ENCODE results near the gene CNTN4. TPM values are rescaled to one million over a fixed set of nuclear protein-coding genes. Genes with fewer than 3 reads are reported as not detected.

The CNTN4 gene
- total RNA-seq, 1 donor from 2014 or later, result 40.0 TPM

DNA sequence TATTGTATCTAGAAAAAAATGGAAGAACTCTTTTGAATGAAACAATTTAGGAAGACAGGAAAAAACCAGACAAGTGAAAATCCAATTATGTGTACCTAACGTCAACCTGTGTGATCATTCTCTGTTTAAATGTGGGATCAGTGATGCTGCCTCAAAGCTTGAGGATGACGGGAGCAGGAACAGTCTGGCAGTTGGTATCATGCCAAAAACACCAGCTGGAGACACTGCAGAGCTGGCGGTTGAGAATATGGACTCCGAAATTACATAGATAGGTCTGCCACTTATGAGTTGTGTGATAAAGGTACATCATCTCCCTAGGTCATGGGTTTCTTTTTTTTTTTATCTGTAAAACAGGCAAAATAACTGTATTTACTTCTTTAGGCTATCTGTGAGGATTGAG is 480.5 kb downstream of the CNTN4 start:
- no peak for DNase-seq (ENCODE audit: low spot score)

GRCh38 chr3:2583046-2583445 is 484.4 kb downstream of the CNTN4 start:
- DNase-seq (ENCODE audit: low spot score), result no peak

DNA sequence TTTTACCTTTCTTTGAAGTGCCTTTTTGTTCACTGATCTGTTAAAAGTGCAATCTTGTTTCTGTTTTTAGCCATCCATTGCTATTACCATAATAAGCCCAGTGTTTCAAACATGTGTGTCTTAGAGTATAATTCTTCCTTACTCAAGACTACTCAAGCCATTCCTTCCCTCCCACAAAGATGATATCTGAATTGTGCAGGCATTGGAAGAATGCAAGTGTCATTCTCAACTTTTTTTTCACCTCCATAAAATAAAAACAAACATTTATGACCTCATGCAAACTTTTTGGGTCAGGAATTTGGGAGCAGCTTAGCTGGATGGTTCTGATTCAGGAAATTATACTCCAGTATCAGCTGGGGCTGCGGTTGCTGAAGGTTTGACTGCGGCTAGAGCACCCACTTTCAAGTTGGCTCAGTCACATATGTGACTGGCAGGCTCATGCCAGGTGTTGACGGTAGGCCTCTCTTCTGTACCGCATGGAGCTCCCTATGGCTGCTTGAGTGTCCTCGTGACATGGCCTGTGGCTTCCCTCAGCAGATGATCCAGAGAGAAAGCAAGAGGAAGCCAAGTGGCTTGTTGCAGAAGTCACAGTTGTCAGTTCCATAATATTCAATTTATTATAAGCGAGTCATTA is 490.8 kb downstream of the CNTN4 start:
- DNase-seq (ENCODE audit: low spot score), result no peak

DNA sequence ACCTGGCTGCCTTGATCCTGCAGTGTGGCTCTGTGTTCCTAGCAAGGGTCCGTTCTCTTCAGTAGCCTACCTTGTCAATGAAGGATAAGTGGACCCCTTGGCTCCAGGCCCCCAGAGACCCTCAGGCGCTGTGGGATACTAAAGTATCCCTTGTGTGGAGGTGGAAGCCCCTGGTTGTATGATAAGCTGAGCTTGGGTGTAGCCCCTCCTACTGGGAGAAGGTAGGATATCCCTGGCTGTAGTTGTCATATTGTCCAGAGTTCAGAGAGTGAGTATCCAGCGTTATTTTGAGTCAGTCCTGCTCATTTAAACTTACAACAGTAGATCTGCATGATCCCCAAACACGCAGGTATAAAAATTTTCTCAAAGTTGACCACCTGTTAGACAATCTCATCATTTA is 496.8 kb downstream of the CNTN4 start:
- no peak for DNase-seq (ENCODE audit: low spot score)

GRCh38 chr3:2597615-2598014 is 498.9 kb downstream of the CNTN4 start:
- no peak for DNase-seq (ENCODE audit: low spot score)

DNA sequence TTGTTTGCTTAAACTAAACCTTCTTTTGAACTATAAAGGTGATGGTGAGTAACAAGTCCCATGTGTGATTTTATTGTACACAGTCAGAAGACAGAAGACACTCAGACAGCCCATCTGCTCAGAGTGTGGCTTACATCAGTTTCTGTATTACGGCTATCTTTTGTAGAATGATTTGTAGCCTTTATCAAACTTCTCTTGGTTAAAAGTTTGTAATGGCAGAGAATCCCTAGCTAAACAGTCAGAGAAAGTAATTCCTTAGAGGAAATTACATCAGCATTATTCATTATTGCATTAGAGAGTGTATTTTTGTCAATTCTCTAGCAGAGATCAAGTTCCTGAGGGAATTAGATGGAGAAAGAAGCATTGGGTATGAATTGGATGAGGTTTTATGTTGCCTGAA is 500.8 kb downstream of the CNTN4 start:
- peak; percentile 34 for DNase-seq (ENCODE audit: low spot score)

DNA sequence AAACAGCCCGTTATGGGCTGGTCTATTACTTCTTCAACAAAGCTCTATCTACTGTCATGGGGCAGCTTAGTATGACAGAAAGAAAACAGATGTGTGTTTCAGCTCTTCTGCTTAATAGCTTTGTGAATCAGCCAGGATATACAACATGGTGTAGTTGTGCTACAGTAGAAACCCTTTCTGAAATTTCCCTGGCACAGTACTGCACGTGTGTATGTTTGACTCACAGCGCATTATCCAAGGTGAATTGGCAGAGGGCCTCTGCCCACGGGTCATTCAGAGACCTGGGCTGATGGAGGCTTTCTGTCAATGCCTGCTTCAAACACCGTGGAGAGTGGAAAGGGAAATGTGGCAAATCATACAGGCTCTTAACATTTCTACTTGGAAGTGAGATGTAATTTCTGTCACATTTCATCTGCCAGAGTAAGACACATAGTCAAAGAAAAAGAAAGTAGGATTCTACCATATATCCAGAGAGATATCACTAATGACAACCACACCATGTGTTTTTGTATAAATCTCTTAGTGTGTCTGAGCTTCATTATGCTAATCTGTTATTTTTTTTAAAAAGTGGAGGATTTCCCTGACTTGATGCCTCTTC is 505.1 kb downstream of the CNTN4 start:
- peak; percentile 91 for DNase-seq (ENCODE audit: low spot score)

DNA sequence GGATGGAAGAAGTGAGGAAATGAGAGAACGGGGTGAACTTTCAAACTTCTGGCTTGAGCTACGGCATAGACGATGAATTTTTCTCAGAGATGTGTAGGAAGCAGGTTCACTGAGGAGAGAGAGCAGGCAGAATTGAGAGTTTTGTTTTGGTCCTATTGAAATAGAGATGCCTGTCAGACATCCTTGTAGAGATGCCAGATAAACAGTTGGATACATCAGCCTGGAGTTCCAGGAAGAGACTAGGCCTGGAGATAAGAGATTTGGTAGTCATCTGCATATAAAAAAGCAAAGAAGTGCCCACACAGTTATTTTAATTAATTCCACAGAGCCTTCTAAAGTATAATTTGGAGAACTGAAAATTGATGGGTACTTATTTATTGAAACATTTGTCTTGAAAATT is 515.9 kb downstream of the CNTN4 start:
- DNase-seq (ENCODE audit: low spot score), result no peak

DNA sequence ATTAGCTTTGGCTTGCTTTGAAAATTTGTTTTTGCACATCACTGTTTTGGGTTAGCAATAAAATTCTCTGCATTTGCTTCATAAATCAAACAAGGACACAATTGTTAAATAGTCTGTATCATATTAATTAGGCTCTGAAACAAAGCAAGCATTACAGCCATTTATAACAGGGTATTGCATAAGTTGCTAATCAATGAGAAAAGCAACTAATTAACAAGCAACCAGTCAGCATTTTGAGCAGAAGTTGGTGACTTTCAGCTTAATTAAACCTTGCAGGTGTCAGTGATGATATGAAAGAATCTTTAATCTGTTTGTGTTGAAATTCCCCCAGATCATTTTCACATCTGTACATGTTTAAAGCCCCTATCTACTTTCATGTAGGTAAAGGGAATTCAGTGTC is 516.4 kb downstream of the CNTN4 start:
- DNase-seq (ENCODE audit: low spot score), result no peak

- peak; percentile 67 for DNase-seq (ENCODE audit: low spot score)
Measured at GRCh38 chr3:2623436-2623835, 524.8 kb downstream of the CNTN4 start.

- no peak for DNase-seq (ENCODE audit: low spot score)
Measured at GRCh38 chr3:2628117-2628516, 529.5 kb downstream of the CNTN4 start.

DNA sequence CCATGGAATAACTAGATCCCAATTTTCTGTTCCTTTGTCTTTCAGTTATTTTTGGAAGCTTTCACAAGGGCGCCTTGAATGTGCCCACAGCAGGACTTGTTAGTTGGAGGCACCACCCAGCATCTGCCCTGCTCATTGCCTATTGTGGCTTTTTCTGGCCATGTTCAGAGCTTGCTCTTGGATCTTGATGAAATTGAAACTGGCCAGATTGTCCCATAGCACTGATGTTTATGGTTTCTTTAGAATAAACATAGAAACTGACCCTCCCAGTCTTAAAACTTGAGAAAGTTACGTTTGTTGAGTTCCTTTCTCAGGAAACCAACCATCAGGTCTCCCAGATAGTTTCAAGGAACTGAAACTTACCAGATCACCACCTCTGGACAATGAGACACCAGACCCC is 536.8 kb downstream of the CNTN4 start:
- no peak for DNase-seq (ENCODE audit: low spot score)

DNA sequence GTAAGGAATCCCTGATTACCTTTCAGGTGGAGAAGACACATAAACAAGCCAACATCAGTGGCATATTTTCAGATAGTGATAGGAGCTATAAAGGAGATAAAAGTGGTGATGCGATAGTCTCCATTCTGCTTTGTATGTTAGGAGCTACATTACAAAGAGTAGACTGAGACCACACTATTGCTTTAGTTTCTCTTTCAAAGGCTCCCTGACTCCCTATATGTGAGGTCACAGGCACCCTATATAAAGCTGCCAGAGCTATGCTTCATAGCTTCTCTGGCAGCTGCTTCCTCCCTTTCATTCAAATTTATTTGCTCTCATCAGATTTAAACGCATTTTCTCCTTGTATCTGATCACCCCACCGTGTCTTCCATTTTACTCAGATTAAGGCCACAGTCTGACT is 544.9 kb downstream of the CNTN4 start:
- DNase-seq (ENCODE audit: low spot score), result no peak

GRCh38 chr3:2645001-2645400 is 546.3 kb downstream of the CNTN4 start:
- DNase-seq (ENCODE audit: low spot score), result no peak

GRCh38 chr3:2650746-2651145 is 552.1 kb downstream of the CNTN4 start:
- DNase-seq (ENCODE audit: low spot score), result peak; percentile 54

DNA sequence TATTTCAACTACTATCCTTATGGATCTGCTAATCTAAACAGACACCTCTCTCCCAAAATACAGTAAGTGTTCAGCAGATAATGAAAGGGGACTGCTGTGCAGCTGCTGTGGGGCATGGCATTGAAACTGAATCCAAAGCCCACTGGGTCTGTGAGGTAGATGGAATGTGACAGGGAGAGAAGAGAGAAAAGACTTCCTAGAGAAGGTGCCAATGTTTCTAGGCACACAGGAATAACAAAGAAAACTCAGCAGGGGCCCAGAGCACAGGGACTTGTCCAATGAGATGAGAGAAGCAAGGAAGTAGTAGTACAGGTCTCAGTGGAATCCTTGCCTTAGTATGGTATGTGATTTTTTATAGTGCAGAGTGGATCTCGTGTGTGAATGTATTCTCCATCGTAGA is 553.7 kb downstream of the CNTN4 start:
- DNase-seq (ENCODE audit: low spot score), result no peak

DNA sequence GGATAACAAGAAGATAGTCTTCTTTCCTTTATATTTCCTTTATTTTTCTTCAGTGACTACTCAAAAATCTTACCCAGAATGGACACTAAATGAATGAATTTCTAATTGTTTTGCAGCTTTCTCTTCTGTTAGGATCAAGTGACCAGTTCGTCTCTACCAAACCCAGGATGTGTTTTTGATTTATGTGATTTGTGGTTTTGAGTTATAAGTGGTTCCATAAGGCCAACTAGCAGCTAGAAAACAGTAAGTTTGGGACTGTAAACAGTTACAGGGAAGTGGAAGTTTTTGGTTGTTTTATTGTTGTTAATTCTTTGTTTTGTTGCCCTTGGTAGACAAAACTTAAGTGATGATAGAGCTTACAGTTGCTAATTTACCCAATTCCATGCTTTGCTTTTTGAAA is 555.0 kb downstream of the CNTN4 start:
- no peak for DNase-seq (ENCODE audit: low spot score)

DNA sequence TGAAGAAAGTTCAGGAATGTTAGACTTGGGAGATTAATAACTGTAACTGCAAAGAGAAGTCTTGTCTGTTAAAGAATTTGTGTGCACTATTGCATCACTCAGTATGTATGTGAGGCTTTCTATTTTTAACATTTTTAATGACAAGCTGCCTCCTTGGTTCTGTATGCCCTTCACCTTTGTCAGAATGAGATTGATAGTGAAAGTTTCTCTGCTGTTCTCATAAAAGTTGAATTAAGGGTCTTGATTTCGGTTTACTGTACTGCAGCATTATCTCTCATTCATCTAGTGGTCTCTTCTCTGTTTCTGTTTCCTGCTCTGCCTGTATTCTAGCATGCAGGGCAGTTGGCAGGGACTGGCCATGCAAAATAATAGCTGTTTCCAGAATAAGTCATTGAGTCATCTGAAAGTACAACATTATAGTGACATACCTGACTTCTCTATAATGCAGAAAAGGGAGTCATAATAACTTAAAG is 556.6 kb downstream of the CNTN4 start:
- DNase-seq (ENCODE audit: low spot score), result peak; percentile 64

- peak; percentile 84 for DNase-seq (ENCODE audit: low spot score)
Measured at GRCh38 chr3:2656806-2657777, 558.4 kb downstream of the CNTN4 start.

DNA sequence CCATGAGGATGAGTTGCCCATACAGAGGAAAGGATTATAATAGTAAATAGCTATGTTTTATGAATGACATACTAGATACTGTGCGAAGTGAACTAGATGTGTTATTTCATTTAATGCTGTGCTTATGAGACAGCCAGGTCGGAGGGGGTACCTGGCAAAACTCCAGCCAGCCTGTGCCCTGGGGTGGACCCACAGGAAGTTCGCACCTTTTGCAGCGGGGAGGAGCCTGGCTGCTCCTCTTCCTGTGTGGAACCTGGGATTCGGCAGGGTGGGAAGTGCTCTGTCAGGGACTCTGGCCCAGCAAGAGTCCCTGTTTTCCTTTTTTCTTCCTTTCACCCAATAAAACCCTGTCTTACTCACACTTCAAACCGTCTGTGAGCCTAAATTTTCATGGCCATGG is 559.3 kb downstream of the CNTN4 start:
- DNase-seq (ENCODE audit: low spot score), result no peak

GRCh38 chr3:2659896-2660295 is 561.2 kb downstream of the CNTN4 start:
- DNase-seq (ENCODE audit: low spot score), result peak; percentile 27

GRCh38 chr3:2661078-2661477 is 562.4 kb downstream of the CNTN4 start:
- DNase-seq (ENCODE audit: low spot score), result no peak

DNA sequence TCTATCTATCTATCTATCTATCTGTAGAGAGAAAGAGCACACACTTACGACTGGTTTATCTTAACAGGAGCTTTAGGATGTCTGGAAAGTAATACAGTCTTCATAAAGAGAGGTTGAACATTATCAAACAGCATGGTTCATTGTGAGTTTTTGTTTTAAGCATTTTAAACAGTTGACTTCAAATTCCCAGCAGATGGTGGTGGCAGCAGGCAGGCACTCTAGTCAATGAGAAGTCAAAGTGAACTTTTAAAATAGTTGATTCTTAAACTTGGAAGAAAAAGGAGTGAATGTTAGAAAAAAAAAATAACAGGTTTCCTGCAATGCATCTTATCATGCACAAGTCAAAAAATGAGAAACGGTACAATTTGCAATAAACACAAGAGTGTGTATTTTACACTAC is 578.8 kb downstream of the CNTN4 start:
- no peak for DNase-seq (ENCODE audit: low spot score)

Measured in umbilical cord (tissue), 2 donors.